IMR-90 (cell line): Measurements from ENCODE around the gene U2AF1. TPM values are rescaled to one million over a fixed set of nuclear protein-coding genes. Genes with fewer than 3 reads are reported as not detected.
"Not testable (repeated sequence)": the region's sequence is repeated elsewhere in the genome, so short reads cannot be mapped to it uniquely, and the experiment has no call there.

Source experiments
- ATAC-seq: fragments of 200-7000 bp; cut with Tn5 transposase; 2 replicates; pipeline ENCODE4 v1.9.1; 2020; ENCODE audit warnings: low read depth, mild to moderate bottlenecking, moderate library complexity
- BruUV-seq: library from RNA; stranded (reverse); fragments of 400-500 nt; replicated peaks from 2 replicates; lab custom pipeline; 2021; lab: Mats Ljungman, UMichigan
- CTCF ChIA-PET: fragments of 300-600 bp; formaldehyde crosslinking; extraction: SDS; loops from one replicate; lab custom pipeline; 2021; ENCODE audit warnings: antibody characterized with exemption; lab: Yijun Ruan, JAX
- POLR2A ChIA-PET: fragments of 300-600 bp; sonication (Branson Sonifier 250); formaldehyde crosslinking; loops from one replicate; lab custom pipeline; 2022; ENCODE audit warnings: antibody characterized with exemption; ENCODE audit not compliant: unreplicated experiment; lab: Charles Lee
- DNase-seq: peaks from one replicate; pipeline ENCODE4 v3.0.0; 2013
- H2AFZ ChIP-seq: replicated peaks from 2 replicates; pipeline ENCODE3; 2013; ENCODE audit warnings: low read length, mild to moderate bottlenecking; ENCODE audit not compliant: poor library complexity
- H2AK5ac ChIP-seq: 2 replicates; pipeline ENCODE4 v1.6.1; 2013; ENCODE audit warnings: low read depth, low read length, inconsistent platforms
- H2AK9ac ChIP-seq: replicated peaks from 2 replicates; pipeline ENCODE3; 2013; ENCODE audit warnings: mild to moderate bottlenecking, low read depth, low read length, moderate library complexity; ENCODE audit not compliant: poor library complexity
- H2BK120ac ChIP-seq: 2 replicates; pipeline ENCODE4 v1.6.1; 2013; ENCODE audit warnings: low read depth, low read length, inconsistent platforms
- H2BK15ac ChIP-seq: 3 replicates; pipeline ENCODE4 v1.6.1; 2013; ENCODE audit warnings: low read depth, low read length, inconsistent platforms
- H2BK20ac ChIP-seq: 2 replicates; pipeline ENCODE4 v1.6.1; 2013; ENCODE audit warnings: low read depth, mild to moderate bottlenecking, inconsistent platforms, low read length, moderate library complexity
- H2BK5ac ChIP-seq: 2 replicates; pipeline ENCODE4 v1.6.1; 2013; ENCODE audit warnings: mild to moderate bottlenecking, low read depth, low read length, inconsistent platforms; ENCODE audit not compliant: poor library complexity, severe bottlenecking
- H3K14ac ChIP-seq: replicated peaks from 2 replicates; pipeline ENCODE4 v1.6.1; 2013; ENCODE audit warnings: low read depth, low read length, inconsistent platforms
- H3K18ac ChIP-seq: 2 replicates; pipeline ENCODE4 v1.6.1; 2013; ENCODE audit warnings: low read depth, low read length, control low read depth
- H3K23ac ChIP-seq: 2 replicates; pipeline ENCODE4 v1.6.1; 2013; ENCODE audit warnings: low read depth, low read length, inconsistent platforms
- H3K27ac ChIP-seq: 2 replicates; pipeline ENCODE4 v1.5.1; 2013; ENCODE audit warnings: mild to moderate bottlenecking, control low read depth, low read length; ENCODE audit not compliant: insufficient read depth
- H3K27me3 ChIP-seq: 2 replicates; pipeline ENCODE4 v1.6.1; 2013; ENCODE audit warnings: low read length; ENCODE audit not compliant: control insufficient read depth, insufficient read depth
- H3K36me3 ChIP-seq: 2 replicates; pipeline ENCODE4 v1.6.1; 2013; ENCODE audit warnings: low read length, mixed read lengths; ENCODE audit not compliant: control insufficient read depth, insufficient read depth
- H3K4ac ChIP-seq: 2 replicates; pipeline ENCODE4 v1.6.1; 2013; ENCODE audit warnings: low read depth, low read length, inconsistent platforms
- H3K4me1 ChIP-seq: 2 replicates; pipeline ENCODE4 v1.6.1; 2013; ENCODE audit warnings: low read length, mixed read lengths; ENCODE audit not compliant: control insufficient read depth, insufficient read depth
- H3K4me2 ChIP-seq: 2 replicates; pipeline ENCODE4 v1.6.1; 2013; ENCODE audit warnings: low read depth, mild to moderate bottlenecking, control low read depth, low read length, moderate library complexity
- H3K4me3 ChIP-seq: 2 replicates; pipeline ENCODE4 v1.5.1; 2013; ENCODE audit warnings: low read depth, mild to moderate bottlenecking, control low read depth, low read length, moderate library complexity; ENCODE audit not compliant: insufficient read depth
- H3K56ac ChIP-seq: 2 replicates; pipeline ENCODE4 v1.6.1; 2013; ENCODE audit warnings: low read length, inconsistent platforms; ENCODE audit not compliant: insufficient read depth; ENCODE audit errors: extremely low read depth
- H3K79me1 ChIP-seq, 2 experiments: 2 replicates each; pipeline ENCODE4 v1.6.1; 2013; ENCODE audit warnings: low read length in 2 of 2, inconsistent platforms in 1 of 2, low read depth in 1 of 2
- H3K9ac ChIP-seq: 2 replicates; pipeline ENCODE4 v1.6.1; 2013; ENCODE audit warnings: low read depth, low read length, control low read depth
- H3K9me1 ChIP-seq: 2 replicates; pipeline ENCODE4 v1.6.1; 2013; ENCODE audit warnings: low read length, inconsistent platforms; ENCODE audit not compliant: insufficient read depth
- H3K9me3 ChIP-seq: 2 replicates; pipeline ENCODE4 v1.6.1; 2013; ENCODE audit warnings: low read length; ENCODE audit not compliant: control insufficient read depth, insufficient read depth
- H4K20me1 ChIP-seq: 2 replicates; pipeline ENCODE4 v1.6.1; 2013; ENCODE audit warnings: low read length, inconsistent platforms; ENCODE audit not compliant: insufficient read depth
- H4K5ac ChIP-seq: 2 replicates; pipeline ENCODE4 v1.6.1; 2013; ENCODE audit warnings: mild to moderate bottlenecking, low read depth, low read length, control low read depth
- H4K8ac ChIP-seq, 2 experiments: 2 replicates each; pipeline ENCODE4 v1.6.1; 2013; ENCODE audit warnings: low read depth in 2 of 2, low read length in 2 of 2, control low read depth in 1 of 2, inconsistent platforms in 1 of 2
- H4K91ac ChIP-seq: 2 replicates; pipeline ENCODE4 v1.6.1; 2013; ENCODE audit warnings: low read depth, low read length, inconsistent platforms; ENCODE audit not compliant: insufficient read depth
- WGBS, 2 experiments: methylation state at CpG; one replicate each; pipeline versions ENCODE4 v1.1.5 to v1.1.7; 2013; ENCODE audit warnings: missing lambda C conversion rate in 2 of 2; ENCODE audit not compliant: insufficient read length in 1 of 2; ENCODE audit errors: extremely low coverage in 2 of 2; 5-methylcytosine and 5-hydroxymethylcytosine counted together
- dilution Hi-C: fragments of 300-500 bp; cut with HindIII; formaldehyde crosslinking; loops from one replicate; pipeline ENCODE4 v1.14.3; 2018; ENCODE audit warnings: low sequenced_read_pairs; ENCODE audit not compliant: unreplicated experiment
- in situ Hi-C: fragments of 300-500 bp; cut with MboI; formaldehyde crosslinking; loops from 3 replicates; pipeline ENCODE4 v1.14.3; 2019; ENCODE audit warnings: low sequenced_read_pairs, inconsistent platforms, mixed read lengths
- intact Hi-C: fragments of 100-400 bp; cut with micrococcal nuclease; formaldehyde crosslinking; loops from 2 replicates; pipeline ENCODE4 v1.10.0; 2022
- polyA plus RNA-seq, 3 experiments: library from polyadenylated mRNA; depleted of rRNA; stranded (reverse); fragments of >200 nt; gene quantifications; 2 replicates each; pipeline ENCODE4 v1.2.3, GENCODE V29; 2012; ENCODE audit warnings: low replicate concordance in 1 of 3
- total RNA-seq: library from RNA; depleted of rRNA; stranded (reverse); fragments of >200 nt; gene quantifications from 2 replicates; pipeline ENCODE4 v1.2.3, GENCODE V29; 2012

Gene U2AF1
- total and polyA plus RNA-seq, 2 of the 4 experiments (the other 2 are of a cell fraction): 6.5 to 8.5 TPM

DNA sequence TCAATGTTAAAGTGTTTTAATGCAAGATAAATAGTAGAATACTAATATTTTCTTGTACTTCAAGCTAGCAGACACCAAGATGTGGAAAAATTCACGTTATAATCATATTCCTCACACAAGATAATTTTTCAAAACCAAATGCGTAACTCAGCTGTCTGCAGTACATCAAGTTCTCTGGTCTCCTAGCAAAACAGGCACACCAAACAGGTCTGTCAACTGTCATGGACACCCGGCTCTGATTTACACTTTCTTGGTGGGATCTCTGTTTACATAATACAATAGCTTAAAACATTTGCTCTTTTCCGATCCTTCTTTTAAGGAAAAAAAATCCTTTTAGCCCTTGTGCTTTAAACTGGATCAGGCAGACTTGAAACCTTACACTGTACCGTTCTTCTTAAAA, 5.7 kb downstream of the U2AF1 start:
- DNase-seq, H4K5ac ChIP-seq, H4K91ac ChIP-seq, H3K4me2 ChIP-seq, dilution Hi-C loops, intact Hi-C loops, ATAC-seq, H3K56ac ChIP-seq, BruUV-seq, H2AK5ac ChIP-seq, H2AFZ ChIP-seq, POLR2A ChIA-PET, H3K9me1 ChIP-seq, H3K4me1 ChIP-seq, H2BK5ac ChIP-seq, H2AK9ac ChIP-seq, CTCF ChIA-PET, H3K27ac ChIP-seq, H3K14ac ChIP-seq, H3K23ac ChIP-seq, H3K4ac ChIP-seq, H2BK20ac ChIP-seq, H3K36me3 ChIP-seq, H3K27me3 ChIP-seq, H3K9me3 ChIP-seq, H3K79me1 ChIP-seq, H2BK15ac ChIP-seq, H4K20me1 ChIP-seq, H3K9ac ChIP-seq, H3K18ac ChIP-seq, in situ Hi-C loops, H2BK120ac ChIP-seq, H3K4me3 ChIP-seq, H4K8ac ChIP-seq: not testable (repeated sequence)
- WGBS, 2 experiments: no CpG with 5 or more reads among the region's 5 CpGs

GRCh38 chr21:43101000-43101399, 6.4 kb downstream of the U2AF1 start:
- H3K4me3 ChIP-seq, H2AK5ac ChIP-seq, H3K9me3 ChIP-seq, H3K56ac ChIP-seq, H4K91ac ChIP-seq, H3K4ac ChIP-seq, H3K36me3 ChIP-seq, H4K20me1 ChIP-seq, H2BK15ac ChIP-seq, DNase-seq, H4K8ac ChIP-seq, H3K4me1 ChIP-seq, H3K9ac ChIP-seq, H3K23ac ChIP-seq, H4K5ac ChIP-seq, H2AFZ ChIP-seq, H3K27me3 ChIP-seq, H3K9me1 ChIP-seq, H2BK120ac ChIP-seq, POLR2A ChIA-PET, H2AK9ac ChIP-seq, H3K18ac ChIP-seq, dilution Hi-C loops, H2BK20ac ChIP-seq, CTCF ChIA-PET, intact Hi-C loops, ATAC-seq, in situ Hi-C loops, H3K79me1 ChIP-seq, H3K4me2 ChIP-seq, H2BK5ac ChIP-seq, H3K14ac ChIP-seq, BruUV-seq, H3K27ac ChIP-seq: not testable (repeated sequence)
- WGBS, 2 experiments: no CpG with 5 or more reads among the region's 7 CpGs
